Right atrium auricular region (tissue), 2 donors: ENCODE data around the gene PPCDC. TPM values are rescaled to one million over a fixed set of nuclear protein-coding genes. Genes with fewer than 3 reads are reported as not detected.
A peak's percentile ranks its signal among the peaks of the same experiment; 100 is the strongest.

Experiments used
- DNase-seq: peaks from one replicate; pipeline ENCODE4 v3.0.0-alpha.2; 2019; ENCODE audit warnings: low spot score
- H3K27ac ChIP-seq, 2 donors: fragments of 200-600 bp; sonication (generic); 1 replicate in 1 of 2; 2 replicates in 1 of 2; pipeline ENCODE4 v1.5.1; 2016 to 2019
- H3K27me3 ChIP-seq, 2 donors: fragments of 200-600 bp; sonication (generic); one replicate each; pipeline versions ENCODE4 v1.5.1 to v1.6.0; 2017 to 2019
- H3K36me3 ChIP-seq: fragments of 200-600 bp; sonication (generic); one replicate; pipeline ENCODE4 v1.5.1; 2016
- H3K4me1 ChIP-seq, 2 donors: fragments of 200-600 bp; sonication (generic); one replicate each; pipeline versions ENCODE4 v1.5.1 to v1.6.0; 2017 to 2019
- H3K4me3 ChIP-seq, 2 donors: fragments of 200-600 bp; sonication (generic); 1 replicate in 1 of 2; 2 replicates in 1 of 2; pipeline ENCODE4 v1.5.1; 2017 to 2019; ENCODE audit warnings: mild to moderate bottlenecking in 1 of 2, moderate library complexity in 1 of 2
- H3K9me3 ChIP-seq, 2 donors: fragments of 200-600 bp; sonication (generic); one replicate each; pipeline ENCODE4 v1.5.1; 2019
- total RNA-seq, 2 donors: library from RNA; depleted of rRNA; stranded (reverse); fragments of >200 nt; gene quantifications; one replicate each; pipeline ENCODE4 v1.1.0, GENCODE V29; 2016
- TF ChIP-seq, protein P1 (sequence below), 2 donors: fragments of 200-600 bp; sonication (generic); IDR thresholded peaks; one replicate each; pipeline ENCODE4 v1.5.1; 2019; ENCODE audit warnings: antibody characterized with exemption in 2 of 2

PPCDC gene
- total RNA-seq, 2 donors from 2014 or later = 10.6 to 11.5 TPM

GRCh38 chr15:75054172-75054897 lies 30.9 kb downstream of the PPCDC start:
- H3K36me3 ChIP-seq = no peaks in the 10 kb centered on the region
- no peaks in the 10 kb centered on the region for H3K27me3 ChIP-seq
- H3K27ac ChIP-seq = no peak overlapping the region
- no peaks in the 10 kb centered on the region for H3K9me3 ChIP-seq
- no peak for DNase-seq
- H3K4me3 ChIP-seq = no peak overlapping the region
- H3K4me1 ChIP-seq = peaks cover 0 to 41% of the 10 kb centered on the region in 2 donors
- TF ChIP-seq, protein P1, sequence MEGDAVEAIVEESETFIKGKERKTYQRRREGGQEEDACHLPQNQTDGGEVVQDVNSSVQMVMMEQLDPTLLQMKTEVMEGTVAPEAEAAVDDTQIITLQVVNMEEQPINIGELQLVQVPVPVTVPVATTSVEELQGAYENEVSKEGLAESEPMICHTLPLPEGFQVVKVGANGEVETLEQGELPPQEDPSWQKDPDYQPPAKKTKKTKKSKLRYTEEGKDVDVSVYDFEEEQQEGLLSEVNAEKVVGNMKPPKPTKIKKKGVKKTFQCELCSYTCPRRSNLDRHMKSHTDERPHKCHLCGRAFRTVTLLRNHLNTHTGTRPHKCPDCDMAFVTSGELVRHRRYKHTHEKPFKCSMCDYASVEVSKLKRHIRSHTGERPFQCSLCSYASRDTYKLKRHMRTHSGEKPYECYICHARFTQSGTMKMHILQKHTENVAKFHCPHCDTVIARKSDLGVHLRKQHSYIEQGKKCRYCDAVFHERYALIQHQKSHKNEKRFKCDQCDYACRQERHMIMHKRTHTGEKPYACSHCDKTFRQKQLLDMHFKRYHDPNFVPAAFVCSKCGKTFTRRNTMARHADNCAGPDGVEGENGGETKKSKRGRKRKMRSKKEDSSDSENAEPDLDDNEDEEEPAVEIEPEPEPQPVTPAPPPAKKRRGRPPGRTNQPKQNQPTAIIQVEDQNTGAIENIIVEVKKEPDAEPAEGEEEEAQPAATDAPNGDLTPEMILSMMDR (IDR thresholded peaks at IDR 0.05) = no peak

- no peak for DNase-seq
- H3K27ac ChIP-seq = no peak overlapping the region
Measured at GRCh38 chr15:75056036-75056435, 32.6 kb downstream of the PPCDC start.

DNA sequence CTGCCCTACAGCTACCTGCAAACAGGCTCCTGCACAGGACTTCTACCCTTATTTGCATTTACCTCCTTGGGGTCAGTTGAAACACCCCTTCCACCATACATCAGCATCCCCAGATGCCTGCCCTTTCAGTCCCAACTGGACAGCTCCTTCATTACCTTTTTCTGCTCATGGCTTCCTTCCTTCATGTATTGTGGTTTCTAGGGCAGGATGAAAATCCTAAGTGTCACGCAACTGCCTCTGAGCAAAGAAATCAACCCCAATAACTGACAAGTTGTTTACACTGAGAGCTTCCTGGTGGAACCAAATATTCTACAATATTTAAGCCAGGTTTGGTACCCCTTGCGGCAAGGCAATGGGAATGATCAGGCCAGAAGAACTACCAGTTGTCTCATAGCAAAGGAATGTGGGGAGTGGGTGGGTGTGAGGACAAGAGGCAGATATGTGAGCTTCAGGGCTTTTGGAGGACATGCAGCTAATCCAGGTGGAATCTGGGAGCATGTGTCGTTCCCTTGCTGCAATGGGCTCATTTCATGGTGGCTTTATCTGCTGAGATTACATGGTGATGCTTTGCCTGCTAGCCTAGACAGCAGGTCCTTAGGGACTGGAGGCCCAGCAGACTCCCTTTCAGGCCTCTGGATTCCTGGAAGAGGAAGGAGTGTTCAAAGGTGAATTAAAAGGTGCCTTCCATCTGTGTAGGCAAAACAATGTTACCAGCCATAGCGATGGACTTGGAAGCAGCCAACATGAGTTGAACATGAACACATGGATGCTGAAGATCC lies 34.9 kb downstream of the PPCDC start:
- Histone ChIP-seq H3K4me1 (peaks cover 0 to 15% of the 10 kb centered on the region in 2 donors), H3K4me3 (no peak overlapping the region), H3K36me3 (no peaks in the 10 kb centered on the region), H3K27ac (no peak overlapping the region), H3K9me3 (no peaks in the 10 kb centered on the region), H3K27me3 (no peaks in the 10 kb centered on the region)
- TF ChIP-seq, protein P1 (IDR thresholded peaks at IDR 0.05) = no peak
- DNase-seq = no peak

More at GRCh38 chr15:75056036-75056435, 32.6 kb downstream of the PPCDC start:
- H3K9me3 ChIP-seq = no peaks in the 10 kb centered on the region
- H3K36me3 ChIP-seq = no peaks in the 10 kb centered on the region
- TF ChIP-seq, protein P1 (IDR thresholded peaks at IDR 0.05) = no peak
- H3K4me1 ChIP-seq = peaks cover 0 to 24% of the 10 kb centered on the region in 2 donors
- H3K27me3 ChIP-seq = no peaks in the 10 kb centered on the region
- no peak overlapping the region for H3K4me3 ChIP-seq

GRCh38 chr15:75059607-75060006 lies 36.2 kb downstream of the PPCDC start:
- Histone ChIP-seq H3K36me3 (no peaks in the 10 kb centered on the region), H3K27me3 (no peaks in the 10 kb centered on the region), H3K27ac (no peak overlapping the region), H3K9me3 (no peaks in the 10 kb centered on the region), H3K4me1 (peaks cover 0 to 24% of the 10 kb centered on the region in 2 donors), H3K4me3 (no peak overlapping the region)
- no peak for DNase-seq
- TF ChIP-seq, protein P1 (IDR thresholded peaks at IDR 0.05) = no peak

DNA sequence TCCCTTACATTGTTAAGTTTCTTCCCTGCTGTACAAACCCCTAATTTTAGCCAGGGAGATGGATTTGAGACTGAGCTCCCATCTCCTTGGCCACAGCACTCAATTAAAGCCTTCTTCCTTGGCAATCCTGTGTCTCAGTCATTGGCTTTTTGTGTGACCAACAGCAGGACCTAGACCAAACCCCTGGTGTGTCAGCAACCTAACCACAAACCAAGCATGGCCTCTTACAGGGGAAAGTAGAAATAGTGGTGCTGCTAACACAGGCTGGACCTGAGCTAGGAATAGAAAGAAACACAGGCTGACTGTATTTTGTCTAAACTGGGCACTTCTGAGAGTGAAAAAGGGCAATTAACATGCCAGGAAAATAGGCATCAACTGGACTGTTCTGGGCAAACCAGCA lies 37.9 kb downstream of the PPCDC start:
- Histone ChIP-seq H3K36me3 (no peaks in the 10 kb centered on the region), H3K27me3 (no peaks in the 10 kb centered on the region), H3K4me3 (no peak overlapping the region), H3K27ac (no peak overlapping the region), H3K9me3 (no peaks in the 10 kb centered on the region), H3K4me1 (peaks cover 0 to 40% of the 10 kb centered on the region in 2 donors)
- TF ChIP-seq, protein P1 (IDR thresholded peaks at IDR 0.05) = no peak
- DNase-seq = peak; percentile 44
